Measurements from ENCODE around the gene KIF3A.

- TF ChIP-seq PRDM10 (tag by site-specific recombination; IDR thresholded peaks at IDR 0.05) (no peak), ZNF23 (tag by site-specific recombination; IDR thresholded peaks at IDR 0.05; ENCODE audit: borderline replicate concordance) (no peak), CTCF (tag by site-specific recombination; IDR thresholded peaks at IDR 0.05) (no peak), ZNF449 (tag by site-specific recombination; IDR thresholded peaks at IDR 0.05) (no peak), ZNF670 (tag by site-specific recombination; IDR thresholded peaks at IDR 0.05; ENCODE audit: low read depth) (no peak), ZFP37 (tag by site-specific recombination; IDR thresholded peaks at IDR 0.05) (no peak), ZNF121 (tag by site-specific recombination; IDR thresholded peaks at IDR 0.05) (no peak), TCF7L2 (IDR thresholded peaks at IDR 0.05; ENCODE audit: borderline replicate concordance, low read depth, low read length) (no peak), ZNF518A (tag by site-specific recombination; conservative IDR thresholded peaks at IDR 0.05; ENCODE audit: low read depth) (no peak)
These were observed 7.3 kb upstream of the KIF3A start for GRCh38 chr5:132744659-132745058.

Measured in HEK293 (cell line).